ENCODE results near the gene ZBTB16.
A peak's percentile ranks its signal among the peaks of the same experiment; 100 is the strongest.

The ZBTB16 gene

DNA sequence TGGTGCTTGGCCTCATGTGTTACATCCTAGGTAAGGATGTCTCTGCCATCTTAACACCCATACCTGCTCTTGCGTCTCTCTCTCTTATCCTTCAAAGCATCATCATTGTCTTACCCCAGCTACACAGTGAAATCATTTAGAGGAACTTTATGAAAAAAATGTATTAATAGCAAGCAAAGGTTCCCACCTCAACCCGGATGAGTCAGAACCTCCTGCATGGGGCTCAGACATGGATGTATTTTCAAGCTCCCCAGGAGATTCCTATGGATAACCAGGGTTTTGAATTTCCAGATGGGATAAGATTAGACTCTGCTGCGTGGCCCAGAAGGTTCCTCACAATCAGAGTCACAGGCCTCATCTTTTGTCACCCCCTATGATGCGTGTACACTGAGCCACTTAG, 147.6 kb downstream of the ZBTB16 start:
- DNase-seq (ENCODE audit: low spot score) = no peak
- Histone ChIP-seq H3K27ac (peak overlapping the region in 1 of 2 donors; percentile 20), H3K4me3 (no peak overlapping the region)
- TF ChIP-seq, protein P1, sequence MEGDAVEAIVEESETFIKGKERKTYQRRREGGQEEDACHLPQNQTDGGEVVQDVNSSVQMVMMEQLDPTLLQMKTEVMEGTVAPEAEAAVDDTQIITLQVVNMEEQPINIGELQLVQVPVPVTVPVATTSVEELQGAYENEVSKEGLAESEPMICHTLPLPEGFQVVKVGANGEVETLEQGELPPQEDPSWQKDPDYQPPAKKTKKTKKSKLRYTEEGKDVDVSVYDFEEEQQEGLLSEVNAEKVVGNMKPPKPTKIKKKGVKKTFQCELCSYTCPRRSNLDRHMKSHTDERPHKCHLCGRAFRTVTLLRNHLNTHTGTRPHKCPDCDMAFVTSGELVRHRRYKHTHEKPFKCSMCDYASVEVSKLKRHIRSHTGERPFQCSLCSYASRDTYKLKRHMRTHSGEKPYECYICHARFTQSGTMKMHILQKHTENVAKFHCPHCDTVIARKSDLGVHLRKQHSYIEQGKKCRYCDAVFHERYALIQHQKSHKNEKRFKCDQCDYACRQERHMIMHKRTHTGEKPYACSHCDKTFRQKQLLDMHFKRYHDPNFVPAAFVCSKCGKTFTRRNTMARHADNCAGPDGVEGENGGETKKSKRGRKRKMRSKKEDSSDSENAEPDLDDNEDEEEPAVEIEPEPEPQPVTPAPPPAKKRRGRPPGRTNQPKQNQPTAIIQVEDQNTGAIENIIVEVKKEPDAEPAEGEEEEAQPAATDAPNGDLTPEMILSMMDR (IDR thresholded peaks at IDR 0.05) = no peak

- Histone ChIP-seq H3K27ac (no peak overlapping the region), H3K4me3 (no peak overlapping the region)
- DNase-seq (ENCODE audit: low spot score) = no peak
- TF ChIP-seq, protein P1 (IDR thresholded peaks at IDR 0.05) = no peak
Observed at GRCh38 chr11:114208377-114208776, 148.9 kb downstream of the ZBTB16 start.

DNA sequence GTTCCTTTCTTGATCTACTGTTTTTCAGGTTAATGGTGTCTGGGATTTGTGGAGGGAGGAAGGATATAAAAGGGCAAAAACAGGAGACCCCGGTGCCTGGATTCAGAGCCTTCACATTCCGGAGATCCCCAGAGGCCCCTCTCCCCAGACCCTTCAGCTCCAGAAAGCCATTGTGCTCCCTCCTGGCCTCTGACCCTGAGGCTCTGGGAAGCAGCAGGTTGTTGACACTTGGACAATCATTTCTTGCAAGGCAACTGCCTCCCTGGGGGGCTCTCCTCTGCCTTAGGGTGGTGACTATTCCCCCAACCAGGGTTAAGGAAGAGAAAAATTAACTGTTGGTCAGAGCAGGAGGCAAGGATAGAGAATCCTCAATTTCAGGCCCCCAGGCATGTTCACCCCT, 149.8 kb downstream of the ZBTB16 start:
- peak overlapping the region in 1 of 2 donors; percentile 17 for H3K27ac ChIP-seq
- TF ChIP-seq, protein P1 (IDR thresholded peaks at IDR 0.05) = no peak
- no peak overlapping the region for H3K4me3 ChIP-seq
- DNase-seq (ENCODE audit: low spot score) = no peak

DNA sequence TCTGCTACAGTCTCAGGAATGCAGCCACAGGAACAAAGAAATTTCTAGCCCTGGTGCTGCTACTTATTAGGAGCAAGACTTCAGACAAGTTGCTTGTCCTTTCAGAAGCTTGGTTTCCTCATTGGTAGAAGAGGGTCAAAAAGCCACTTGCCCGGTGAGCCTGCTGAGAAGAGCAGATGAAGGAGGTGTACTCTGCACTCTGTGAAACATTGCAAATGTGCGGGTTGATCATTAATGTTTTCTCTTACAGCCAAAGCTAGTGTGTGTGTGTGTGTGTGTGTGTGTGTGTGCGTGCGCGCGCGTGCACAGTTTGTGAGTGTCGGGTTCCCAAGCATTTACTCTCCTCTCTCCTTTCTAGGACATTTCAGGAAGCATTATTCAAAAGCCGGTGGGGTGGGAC, 150.4 kb downstream of the ZBTB16 start:
- H3K4me3 ChIP-seq = no peak overlapping the region
- TF ChIP-seq, protein P1 (IDR thresholded peaks at IDR 0.05) = no peak
- DNase-seq (ENCODE audit: low spot score) = no peak
- no peak overlapping the region for H3K27ac ChIP-seq

GRCh38 chr11:114211444-114212121, 152.1 kb downstream of the ZBTB16 start:
- no peak for DNase-seq (ENCODE audit: low spot score)
- H3K4me3 ChIP-seq = no peak overlapping the region
- H3K27ac ChIP-seq = peak overlapping the region in 1 of 2 donors; percentile 13
- TF ChIP-seq, protein P1 (IDR thresholded peaks at IDR 0.05) = no peak

- DNase-seq (ENCODE audit: low spot score) = no peak
- no peak overlapping the region for H3K4me3 ChIP-seq
- TF ChIP-seq, protein P1 (IDR thresholded peaks at IDR 0.05) = no peak
- H3K27ac ChIP-seq = no peak overlapping the region
Observed at GRCh38 chr11:114213622-114214021, 154.1 kb downstream of the ZBTB16 start.

DNA sequence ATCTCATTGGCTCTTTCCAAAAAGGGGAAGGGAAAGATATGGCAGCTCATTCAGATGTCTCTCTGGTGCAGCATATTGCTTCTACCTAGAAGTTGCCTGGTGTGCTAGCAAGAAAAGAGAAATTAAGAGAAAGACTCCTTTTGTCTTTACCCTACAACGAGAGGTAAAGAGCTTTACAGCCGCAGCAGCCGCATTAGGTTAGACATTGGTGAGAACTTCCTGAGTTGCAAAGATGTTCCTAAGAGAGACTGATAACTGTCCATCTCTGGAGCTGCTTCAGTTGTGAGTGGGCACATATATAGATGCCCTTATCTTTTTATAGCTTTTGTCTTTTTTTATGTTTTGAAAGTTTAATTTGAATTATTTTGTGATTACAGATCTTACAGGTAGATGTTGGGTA, 155.9 kb downstream of the ZBTB16 start:
- DNase-seq (ENCODE audit: low spot score) = no peak
- TF ChIP-seq, protein P1 (IDR thresholded peaks at IDR 0.05) = no peak
- no peak overlapping the region for H3K4me3 ChIP-seq
- no peak overlapping the region for H3K27ac ChIP-seq
